ENCODE results near the gene SPRR2A.
"Not testable (repeated sequence)": the region's sequence is repeated elsewhere in the genome, so short reads cannot be mapped to it uniquely, and the experiment has no call there.

Gene SPRR2A

GRCh38 chr1:153023109-153023508 lies 34.2 kb downstream of the SPRR2A start:
- no peak for DNase-seq

- DNase-seq, result not testable (repeated sequence)
These were observed 35.0 kb downstream of the SPRR2A start for GRCh38 chr1:153022340-153022739.

- not testable (repeated sequence) for DNase-seq
These were observed 35.5 kb downstream of the SPRR2A start for GRCh38 chr1:153021829-153022228.

GRCh38 chr1:153011235-153011758 lies 46.0 kb downstream of the SPRR2A start:
- not testable (repeated sequence) for DNase-seq

All from islet precursor cell (in vitro differentiated cells).